Measurements from ENCODE around the gene SYT2.
"Not testable (repeated sequence)": the region's sequence is repeated elsewhere in the genome, so short reads cannot be mapped to it uniquely, and the experiment has no call there.

SYT2 gene

GRCh38 chr1:202620036-202620435, 90.2 kb downstream of the SYT2 start:
- DNase-seq = not testable (repeated sequence)

GRCh38 chr1:202619505-202619904, 90.7 kb downstream of the SYT2 start:
- no peak for DNase-seq

- DNase-seq = not testable (repeated sequence)
These were observed 91.2 kb downstream of the SYT2 start for GRCh38 chr1:202619012-202619411.

GRCh38 chr1:202616355-202616915, 93.8 kb downstream of the SYT2 start:
- no peak for DNase-seq

GRCh38 chr1:202615501-202616354, 94.5 kb downstream of the SYT2 start:
- peak; percentile 81 for DNase-seq

DNA sequence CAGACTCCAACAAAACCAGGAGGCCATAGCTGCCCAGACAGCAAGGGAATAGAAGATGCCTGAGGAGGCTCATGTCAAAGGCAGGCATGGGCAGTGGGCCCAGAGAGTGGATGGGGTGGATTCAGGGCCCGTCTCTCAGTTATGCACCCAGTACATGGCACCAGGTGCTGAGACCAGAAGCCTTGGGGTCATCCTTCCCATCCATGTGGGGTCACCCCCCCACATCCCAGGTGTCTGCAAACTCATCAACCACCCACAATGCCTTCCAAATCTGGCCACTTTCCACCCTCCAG, 95.1 kb downstream of the SYT2 start:
- not testable (repeated sequence) for DNase-seq

GRCh38 chr1:202614363-202615207, 95.7 kb downstream of the SYT2 start:
- not testable (repeated sequence) for DNase-seq

- no peak for DNase-seq
These were observed 96.7 kb downstream of the SYT2 start for GRCh38 chr1:202613571-202613970.

DNA sequence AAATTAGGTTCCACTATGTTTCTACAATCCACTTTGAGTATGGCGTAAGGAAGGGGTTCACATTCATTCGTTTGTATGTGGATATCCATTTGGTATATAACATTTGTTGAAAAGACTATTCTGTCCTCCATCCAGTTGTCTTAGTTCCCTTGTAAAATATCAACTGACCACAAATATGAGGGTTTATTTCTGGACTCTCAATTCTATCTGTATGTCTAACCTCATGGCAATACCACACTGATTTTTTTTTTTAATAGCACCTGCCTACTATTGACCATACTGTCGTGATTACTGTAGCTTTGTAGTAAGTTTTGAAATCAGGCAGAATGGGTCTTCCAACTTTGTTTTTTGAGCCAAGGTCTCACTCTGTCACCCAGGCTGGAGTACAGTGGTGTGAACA, 98.2 kb downstream of the SYT2 start:
- DNase-seq = not testable (repeated sequence)

DNA sequence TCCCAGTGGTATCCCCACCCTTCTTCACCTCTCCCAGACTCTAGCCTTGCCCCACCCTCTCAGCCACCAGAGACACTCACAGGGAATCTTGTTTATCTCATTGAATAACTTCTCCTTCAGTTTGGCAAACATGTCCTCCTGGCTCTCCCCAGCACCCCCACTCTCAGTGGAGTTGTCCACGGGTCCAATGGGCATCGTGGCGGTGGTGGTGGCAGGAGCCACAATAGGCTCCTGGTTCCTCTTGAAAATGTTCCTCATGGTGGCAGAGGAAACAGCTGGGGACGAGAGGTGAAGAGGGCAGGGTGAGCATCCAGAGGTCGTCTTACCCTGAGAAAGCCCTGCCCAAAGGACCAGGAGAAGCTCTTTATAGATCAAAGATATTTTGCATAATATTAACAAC, 104.7 kb downstream of the SYT2 start:
- no peak for DNase-seq

DNA sequence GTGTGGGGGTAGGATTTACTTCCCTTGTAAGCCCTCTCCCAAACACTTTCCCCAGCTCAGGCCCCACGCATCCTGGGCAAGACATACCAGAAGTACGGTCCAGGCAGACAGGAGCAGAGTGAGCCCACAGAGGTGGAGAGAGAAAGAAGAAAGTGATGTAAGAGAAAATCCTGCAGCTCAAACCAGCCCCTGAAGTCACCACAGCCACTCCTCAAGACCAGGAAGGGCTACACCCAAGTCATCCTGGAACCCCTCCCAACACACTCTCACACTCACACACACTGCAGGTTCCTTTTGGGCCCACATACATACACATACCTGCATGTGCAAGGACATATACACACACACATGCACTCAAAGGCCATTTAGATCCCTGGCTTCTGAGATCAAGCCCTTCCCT, 106.8 kb downstream of the SYT2 start:
- DNase-seq = no peak

DNA sequence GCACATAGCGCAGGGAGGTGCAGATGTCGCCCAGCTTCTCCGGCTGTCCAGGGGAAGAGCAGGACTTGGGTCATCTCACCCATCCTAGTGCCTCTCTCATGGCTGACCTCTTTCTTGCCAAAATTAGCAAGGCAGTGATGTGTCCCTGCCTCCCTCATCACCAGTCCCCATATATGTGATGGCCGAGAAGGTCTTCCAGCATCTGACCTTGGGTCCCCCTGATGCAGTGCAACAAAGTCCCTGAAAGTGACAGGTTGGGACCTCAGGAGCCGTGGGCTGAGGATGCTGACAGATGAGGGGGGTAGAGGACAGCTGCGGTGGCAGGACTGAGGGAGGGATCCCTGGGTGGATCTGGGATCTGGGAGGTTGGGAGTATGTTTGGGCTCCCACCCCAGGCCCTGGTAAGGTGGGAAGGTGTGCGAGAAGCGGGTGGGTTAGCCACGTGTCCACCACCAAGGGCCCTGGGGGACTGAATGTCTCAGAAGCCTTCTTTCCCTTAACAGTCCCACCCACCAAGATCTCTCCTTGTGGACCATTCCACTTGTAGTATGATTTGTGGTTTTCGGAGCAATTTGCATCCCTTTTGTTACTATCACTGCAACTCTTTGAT, 109.7 kb downstream of the SYT2 start:
- no peak for DNase-seq

GRCh38 chr1:202599669-202600431, 110.4 kb downstream of the SYT2 start:
- peak; percentile 68 for DNase-seq

DNA sequence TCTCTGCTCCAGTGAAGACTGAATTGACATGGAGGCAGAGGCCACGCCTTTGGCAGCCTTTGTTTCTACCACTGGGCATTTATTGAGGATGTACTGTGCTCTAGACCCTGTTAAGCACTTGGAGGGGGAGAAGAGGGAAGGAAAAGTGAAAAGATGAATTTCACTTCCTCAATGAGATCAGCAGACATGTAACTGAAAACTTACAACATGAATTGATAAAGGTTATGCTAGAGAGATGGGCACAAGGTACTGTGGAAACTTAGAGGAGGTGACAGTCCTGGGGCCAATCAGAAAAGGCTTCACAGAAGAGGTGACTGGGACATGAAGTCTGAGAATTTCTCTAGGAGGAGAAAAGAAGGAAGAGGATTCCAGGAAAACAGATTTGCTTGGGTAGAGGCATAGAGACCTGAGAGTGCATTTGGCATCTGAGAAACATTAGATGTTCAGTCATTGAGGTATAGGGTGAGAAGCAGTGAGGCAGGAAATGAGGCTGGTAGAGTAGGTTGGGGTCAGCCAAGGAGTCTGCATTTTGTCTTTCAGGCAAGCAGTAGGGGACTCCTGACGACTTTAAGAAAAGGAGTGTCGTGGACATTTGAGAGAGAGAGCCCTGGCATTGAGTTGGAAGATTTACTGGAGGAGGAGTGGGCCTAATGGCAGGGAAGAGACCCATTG, 113.0 kb downstream of the SYT2 start:
- no peak for DNase-seq

- no peak for DNase-seq
These were observed 113.6 kb downstream of the SYT2 start for GRCh38 chr1:202596638-202597037.

GRCh38 chr1:202593845-202594244, 116.4 kb downstream of the SYT2 start:
- DNase-seq = no peak

DNA sequence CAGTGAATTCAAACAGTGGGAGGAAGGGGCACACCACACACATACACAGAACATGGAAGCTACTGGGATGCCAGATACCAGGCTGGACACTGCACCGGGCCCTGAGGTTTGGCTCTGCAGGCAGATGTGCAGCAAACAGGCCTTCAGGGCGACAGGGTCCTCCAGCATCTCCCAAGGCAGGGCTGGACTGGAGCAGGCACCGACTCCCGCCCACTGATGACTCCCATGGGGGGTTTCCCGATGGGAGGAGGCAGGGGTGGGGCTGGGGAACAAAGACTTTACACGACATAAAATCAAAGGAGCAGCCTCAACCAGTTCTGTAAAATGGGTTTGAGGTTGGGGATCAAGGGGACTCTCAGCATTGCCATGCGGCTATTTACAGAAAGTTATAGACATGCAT, 118.1 kb downstream of the SYT2 start:
- DNase-seq = no peak

- no peak for DNase-seq
These were observed 118.7 kb downstream of the SYT2 start for GRCh38 chr1:202591515-202591914.

DNA sequence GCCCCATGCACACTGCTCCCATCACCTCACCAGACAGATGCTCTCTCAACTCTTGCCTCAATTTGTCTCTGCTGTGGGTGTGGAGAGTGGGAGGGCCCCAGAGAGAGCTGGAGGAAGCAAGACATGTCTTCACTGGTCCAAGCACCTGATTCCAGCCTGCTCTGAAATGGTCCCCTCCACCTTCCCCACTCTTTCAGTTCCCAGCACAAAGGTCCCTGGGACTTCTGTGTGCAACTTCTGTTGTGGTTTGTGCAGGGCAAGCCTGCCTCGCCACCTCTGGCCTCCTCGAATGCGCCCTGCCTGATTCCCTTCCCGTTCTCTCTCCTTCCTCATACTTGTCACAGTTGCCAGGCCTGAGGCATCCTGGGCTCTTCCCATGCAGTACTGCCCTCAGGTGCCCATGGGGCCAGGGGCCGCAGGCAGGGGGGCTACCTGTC, 119.3 kb downstream of the SYT2 start:
- no peak for DNase-seq

- no peak for DNase-seq
These were observed 120.1 kb downstream of the SYT2 start for GRCh38 chr1:202590126-202590525.

GRCh38 chr1:202589190-202589930, 120.9 kb downstream of the SYT2 start:
- DNase-seq = peak; percentile 90
